HL-60 (cell line): Measurements from ENCODE around the gene ERVH48-1.

ENCODE experiments used
- GABPA ChIP-seq: IDR thresholded peaks from 2 replicates; pipeline ENCODE4 v1.6.1; 2012; ENCODE audit warnings: low read depth
- TF ChIP-seq, protein P1 (sequence below): IDR thresholded peaks from one replicate; pipeline ENCODE4 v1.5.1; 2011; ENCODE audit warnings: low read length, control low read depth, inconsistent platforms; ENCODE audit not compliant: insufficient read depth

- TF ChIP-seq, protein P1, sequence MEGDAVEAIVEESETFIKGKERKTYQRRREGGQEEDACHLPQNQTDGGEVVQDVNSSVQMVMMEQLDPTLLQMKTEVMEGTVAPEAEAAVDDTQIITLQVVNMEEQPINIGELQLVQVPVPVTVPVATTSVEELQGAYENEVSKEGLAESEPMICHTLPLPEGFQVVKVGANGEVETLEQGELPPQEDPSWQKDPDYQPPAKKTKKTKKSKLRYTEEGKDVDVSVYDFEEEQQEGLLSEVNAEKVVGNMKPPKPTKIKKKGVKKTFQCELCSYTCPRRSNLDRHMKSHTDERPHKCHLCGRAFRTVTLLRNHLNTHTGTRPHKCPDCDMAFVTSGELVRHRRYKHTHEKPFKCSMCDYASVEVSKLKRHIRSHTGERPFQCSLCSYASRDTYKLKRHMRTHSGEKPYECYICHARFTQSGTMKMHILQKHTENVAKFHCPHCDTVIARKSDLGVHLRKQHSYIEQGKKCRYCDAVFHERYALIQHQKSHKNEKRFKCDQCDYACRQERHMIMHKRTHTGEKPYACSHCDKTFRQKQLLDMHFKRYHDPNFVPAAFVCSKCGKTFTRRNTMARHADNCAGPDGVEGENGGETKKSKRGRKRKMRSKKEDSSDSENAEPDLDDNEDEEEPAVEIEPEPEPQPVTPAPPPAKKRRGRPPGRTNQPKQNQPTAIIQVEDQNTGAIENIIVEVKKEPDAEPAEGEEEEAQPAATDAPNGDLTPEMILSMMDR, result no peak
- no peak for TF ChIP-seq GABPA
These were observed 37.1 kb upstream of the ERVH48-1 start for GRCh38 chr21:42962380-42963007.
